ENCODE data around the gene CDKL4. TPM values are rescaled to one million over a fixed set of nuclear protein-coding genes. Genes with fewer than 3 reads are reported as not detected.
"Not testable (repeated sequence)": the region's sequence is repeated elsewhere in the genome, so short reads cannot be mapped to it uniquely, and the experiment has no call there.

CDKL4 gene
- total RNA-seq, 2 donors from 2014 or later, result 0.30 TPM; not detected in 1

GRCh38 chr2:39252888-39253518 lies 9.2 kb upstream of the CDKL4 start:
- H3K4me1 Mint-ChIP-seq (ENCODE audit: low read depth), result no peaks in the 10 kb centered on the region
- DNase-seq (no peak), ATAC-seq (replicated peaks in 1 of 2) (no peak)
- H3K4me3 Mint-ChIP-seq, result no peak overlapping the region
- H3K36me3 Mint-ChIP-seq (ENCODE audit: insufficient read depth in 2 of 2), result peaks cover 5 to 10% of the 10 kb centered on the region in 2 donors
- H3K27me3 Mint-ChIP-seq (ENCODE audit: low read depth), result no peaks in the 10 kb centered on the region
- no peak overlapping the region for H3K27ac Mint-ChIP-seq
- H3K9me3 Mint-ChIP-seq, result peaks cover 0 to 1% of the 10 kb centered on the region in 2 donors

- H3K4me3 Mint-ChIP-seq, result no peak overlapping the region
- H3K36me3 Mint-ChIP-seq (ENCODE audit: insufficient read depth in 2 of 2), result peaks cover 2 to 7% of the 10 kb centered on the region in 2 donors
- DNase-seq, result no peak
These were observed 3.8 kb upstream of the CDKL4 start for GRCh38 chr2:39247512-39248043.

GRCh38 chr2:39246382-39246980 lies 2.7 kb upstream of the CDKL4 start:
- Mint-ChIP-seq H3K4me1 (ENCODE audit: low read depth) (peaks cover 12% of the 10 kb centered on the region), H3K36me3 (ENCODE audit: insufficient read depth in 2 of 2) (peaks cover 2 to 3% of the 10 kb centered on the region in 2 donors), H3K9me3 (peaks cover 0 to 1% of the 10 kb centered on the region in 2 donors), H3K27ac (no peak overlapping the region), H3K27me3 (ENCODE audit: low read depth) (no peaks in the 10 kb centered on the region), H3K4me3 (peak overlapping the region in 1 of 2 donors; percentile 35)
- no peak for DNase-seq
- ATAC-seq (replicated peaks in 1 of 2), result no peak

More at GRCh38 chr2:39247512-39248043, 3.8 kb upstream of the CDKL4 start:
- peaks cover 12% of the 10 kb centered on the region for H3K4me1 Mint-ChIP-seq (ENCODE audit: low read depth)
- no peaks in the 10 kb centered on the region for H3K27me3 Mint-ChIP-seq (ENCODE audit: low read depth)
- no peak for ATAC-seq (replicated peaks in 1 of 2)
- no peak overlapping the region for H3K27ac Mint-ChIP-seq
- H3K9me3 Mint-ChIP-seq, result peaks cover 0 to 1% of the 10 kb centered on the region in 2 donors

GRCh38 chr2:39244963-39245625 lies 1.3 kb upstream of the CDKL4 start:
- H3K27ac Mint-ChIP-seq; H3K27me3 Mint-ChIP-seq (ENCODE audit: low read depth); H3K36me3 Mint-ChIP-seq (ENCODE audit: insufficient read depth in 2 of 2); H3K9me3 Mint-ChIP-seq: not testable (repeated sequence)
- Mint-ChIP-seq H3K4me1 (ENCODE audit: low read depth) (peaks cover 12% of the 10 kb centered on the region), H3K4me3 (peak overlapping the region; percentile 77 to 81)
- peak; percentile 25 to 34 for DNase-seq
- ATAC-seq (replicated peaks in 1 of 2), result peak; percentile 38

GRCh38 chr2:39244241-39244862 lies 582 bp upstream of the CDKL4 start:
- DNase-seq; H3K9me3 Mint-ChIP-seq; H3K27ac Mint-ChIP-seq; ATAC-seq (replicated peaks in 1 of 2); H3K27me3 Mint-ChIP-seq (ENCODE audit: low read depth); H3K36me3 Mint-ChIP-seq (ENCODE audit: insufficient read depth in 2 of 2): not testable (repeated sequence)
- peak overlapping the region; percentile 77 to 81 for H3K4me3 Mint-ChIP-seq
- peaks cover 12% of the 10 kb centered on the region for H3K4me1 Mint-ChIP-seq (ENCODE audit: low read depth)

- H3K27me3 Mint-ChIP-seq (ENCODE audit: low read depth), result no peaks in the 10 kb centered on the region
- peaks cover 12% of the 10 kb centered on the region for H3K4me1 Mint-ChIP-seq (ENCODE audit: low read depth)
- no peaks in the 10 kb centered on the region for H3K9me3 Mint-ChIP-seq
- H3K36me3 Mint-ChIP-seq (ENCODE audit: insufficient read depth in 2 of 2), result no peaks in the 10 kb centered on the region
- no peak overlapping the region for H3K27ac Mint-ChIP-seq
- DNase-seq (no peak), ATAC-seq (replicated peaks in 1 of 2) (no peak)
- H3K4me3 Mint-ChIP-seq, result no peak overlapping the region
These were observed 2.2 kb downstream of the CDKL4 start for GRCh38 chr2:39241588-39241987.

GRCh38 chr2:39240758-39241157 lies 3.0 kb downstream of the CDKL4 start:
- no peak for DNase-seq
- no peak overlapping the region for H3K4me3 Mint-ChIP-seq
- no peak overlapping the region for H3K27ac Mint-ChIP-seq
- no peaks in the 10 kb centered on the region for H3K27me3 Mint-ChIP-seq (ENCODE audit: low read depth)
- H3K36me3 Mint-ChIP-seq (ENCODE audit: insufficient read depth in 2 of 2), result peaks cover 0 to 2% of the 10 kb centered on the region in 2 donors
- H3K9me3 Mint-ChIP-seq, result no peaks in the 10 kb centered on the region
- peaks cover 12% of the 10 kb centered on the region for H3K4me1 Mint-ChIP-seq (ENCODE audit: low read depth)
- ATAC-seq (replicated peaks in 1 of 2), result no peak

GRCh38 chr2:39234754-39235153 lies 9.0 kb downstream of the CDKL4 start:
- H3K4me1 Mint-ChIP-seq (ENCODE audit: low read depth), result peaks cover 4% of the 10 kb centered on the region
- H3K27ac Mint-ChIP-seq, result no peak overlapping the region

GRCh38 chr2:39232141-39232540 lies 11.6 kb downstream of the CDKL4 start:
- Mint-ChIP-seq H3K27me3 (ENCODE audit: low read depth) (no peaks in the 10 kb centered on the region), H3K36me3 (ENCODE audit: insufficient read depth in 2 of 2) (peaks cover 2 to 4% of the 10 kb centered on the region in 2 donors), H3K4me3 (no peak overlapping the region), H3K27ac (no peak overlapping the region), H3K4me1 (ENCODE audit: low read depth) (peaks cover 30% of the 10 kb centered on the region), H3K9me3 (peaks cover 2 to 3% of the 10 kb centered on the region in 2 donors)
- ATAC-seq (replicated peaks in 1 of 2), result no peak
- DNase-seq, result no peak

More at GRCh38 chr2:39234754-39235153, 9.0 kb downstream of the CDKL4 start:
- H3K27me3 Mint-ChIP-seq (ENCODE audit: low read depth), result no peaks in the 10 kb centered on the region
- peaks cover 2 to 4% of the 10 kb centered on the region in 2 donors for H3K36me3 Mint-ChIP-seq (ENCODE audit: insufficient read depth in 2 of 2)
- H3K9me3 Mint-ChIP-seq, result peaks cover 2 to 3% of the 10 kb centered on the region in 2 donors
- DNase-seq, result no peak
- no peak for ATAC-seq (replicated peaks in 1 of 2)
- no peak overlapping the region for H3K4me3 Mint-ChIP-seq

GRCh38 chr2:39228413-39229209 lies 15.2 kb downstream of the CDKL4 start:
- ATAC-seq (replicated peaks in 1 of 2) (peak; percentile 44 to 54), DNase-seq (peak; percentile 31 to 35)
- Mint-ChIP-seq H3K36me3 (ENCODE audit: insufficient read depth in 2 of 2) (no peaks in the 10 kb centered on the region), H3K27me3 (ENCODE audit: low read depth) (no peaks in the 10 kb centered on the region), H3K27ac (peak overlapping the region; percentile 1), H3K9me3 (no peaks in the 10 kb centered on the region), H3K4me1 (ENCODE audit: low read depth) (peaks cover 60% of the 10 kb centered on the region), H3K4me3 (peak overlapping the region; percentile 64 to 71)

- Mint-ChIP-seq H3K4me1 (ENCODE audit: low read depth) (peaks cover 60% of the 10 kb centered on the region), H3K36me3 (ENCODE audit: insufficient read depth in 2 of 2) (no peaks in the 10 kb centered on the region), H3K9me3 (no peaks in the 10 kb centered on the region), H3K4me3 (peak overlapping the region; percentile 64 to 71), H3K27me3 (ENCODE audit: low read depth) (no peaks in the 10 kb centered on the region), H3K27ac (peak overlapping the region; percentile 45)
- peak; percentile 79 to 84 for ATAC-seq (replicated peaks in 1 of 2)
- DNase-seq, result peak; percentile 82 to 85
These were observed 15.9 kb downstream of the CDKL4 start for GRCh38 chr2:39227628-39228412.

- Mint-ChIP-seq H3K4me1 (ENCODE audit: low read depth) (peaks cover 65% of the 10 kb centered on the region), H3K27me3 (ENCODE audit: low read depth) (no peaks in the 10 kb centered on the region), H3K9me3 (peaks cover 0 to 4% of the 10 kb centered on the region in 2 donors), H3K36me3 (ENCODE audit: insufficient read depth in 2 of 2) (peaks cover 0 to 6% of the 10 kb centered on the region in 2 donors), H3K27ac (peak overlapping the region; percentile 75), H3K4me3 (peak overlapping the region; percentile 42 to 77)
- ATAC-seq (replicated peaks in 1 of 2), result peak; percentile 15 to 27
- no peak for DNase-seq
These were observed 18.2 kb downstream of the CDKL4 start for GRCh38 chr2:39225567-39225966.
